ENCODE measurements around the gene EPB41L2.
"Not testable (repeated sequence)": the region's sequence is repeated elsewhere in the genome, so short reads cannot be mapped to it uniquely, and the experiment has no call there.

Gene EPB41L2

DNA sequence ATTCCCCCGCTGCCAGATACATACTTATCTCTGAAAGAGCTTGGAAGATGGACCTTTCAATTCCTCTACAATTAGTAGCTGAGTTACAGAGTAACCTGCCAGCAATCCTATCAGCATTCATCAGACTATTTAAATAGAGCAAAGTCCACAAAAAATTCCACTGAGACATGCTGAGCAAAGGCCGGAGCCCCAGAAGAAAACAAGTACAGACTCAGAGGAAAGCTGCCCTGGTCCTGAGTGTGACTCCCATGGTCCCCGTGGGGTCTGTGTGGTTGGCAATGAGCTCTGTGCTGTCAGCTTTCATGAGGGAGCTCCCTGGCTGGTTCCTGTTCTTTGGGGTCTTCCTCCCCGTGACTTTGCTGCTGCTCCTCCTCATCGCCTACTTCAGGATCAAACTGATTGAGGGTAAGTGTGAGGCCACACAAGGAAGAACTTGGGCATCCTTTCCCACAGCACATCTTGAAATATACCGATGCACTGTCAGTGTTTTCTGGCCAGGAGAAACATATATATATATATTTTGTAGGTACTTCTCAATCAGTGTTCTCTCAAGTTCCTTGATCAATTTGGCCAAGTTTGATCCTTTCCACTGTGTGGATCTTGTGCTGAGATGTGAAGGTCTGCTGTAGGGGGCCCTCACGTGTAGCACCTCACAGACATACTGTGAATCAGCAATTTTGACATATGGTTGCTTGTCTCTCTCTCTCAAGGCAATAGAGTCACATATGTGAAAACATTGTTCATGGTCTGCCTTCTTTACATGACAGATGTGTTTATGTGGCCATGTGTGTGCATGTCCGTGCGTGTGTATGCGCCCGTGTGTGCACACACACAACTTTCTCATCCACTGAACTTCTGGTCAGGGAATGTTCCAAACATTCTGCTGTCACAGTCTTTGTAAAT is 235.5 kb downstream of the EPB41L2 start, which contains the start of gene SMLR1:
TSS of gene SMLR1 (plus strand) at position 160 of the 903 bp plus-strand sequence. CDS start at position 168, 8 bp downstream.
- DNase-seq = no peak

DNA sequence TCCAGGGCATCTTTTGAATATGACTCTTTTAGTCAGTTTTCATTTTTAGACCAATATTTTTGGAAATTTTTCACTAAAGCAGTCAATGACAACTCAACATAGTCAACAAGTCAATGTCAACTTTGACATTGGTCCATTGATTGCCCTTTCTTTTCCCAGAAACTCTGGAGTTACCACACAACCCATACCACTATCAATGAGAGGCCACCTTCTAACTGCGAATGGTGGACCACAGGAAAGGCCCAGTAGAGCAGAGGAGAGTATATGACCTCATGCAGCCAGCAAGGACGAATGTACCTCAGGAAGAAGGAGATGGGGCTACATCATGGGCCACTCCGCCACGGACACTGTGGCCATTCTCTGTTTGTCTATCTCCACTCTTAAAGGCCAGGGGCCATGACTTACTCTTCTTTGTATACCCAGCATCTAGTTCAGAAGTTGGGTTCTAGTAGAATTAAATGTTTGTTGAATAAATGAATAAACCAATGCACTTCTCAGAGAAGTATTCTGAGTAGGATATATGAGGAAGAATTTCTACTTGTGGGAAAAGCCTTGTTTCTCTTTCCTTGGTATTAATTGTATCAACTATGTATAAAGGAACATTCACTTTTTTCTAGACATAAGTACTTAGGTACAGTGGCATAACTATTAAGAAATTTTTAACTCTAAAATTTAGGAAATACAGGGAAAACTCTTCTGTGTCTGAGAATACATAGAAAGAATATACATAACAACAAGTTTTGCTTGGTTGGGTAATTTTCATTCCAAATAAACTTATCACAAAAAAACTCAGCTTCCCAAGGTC is 236.4 kb downstream of the EPB41L2 start:
- no peak for DNase-seq

DNA sequence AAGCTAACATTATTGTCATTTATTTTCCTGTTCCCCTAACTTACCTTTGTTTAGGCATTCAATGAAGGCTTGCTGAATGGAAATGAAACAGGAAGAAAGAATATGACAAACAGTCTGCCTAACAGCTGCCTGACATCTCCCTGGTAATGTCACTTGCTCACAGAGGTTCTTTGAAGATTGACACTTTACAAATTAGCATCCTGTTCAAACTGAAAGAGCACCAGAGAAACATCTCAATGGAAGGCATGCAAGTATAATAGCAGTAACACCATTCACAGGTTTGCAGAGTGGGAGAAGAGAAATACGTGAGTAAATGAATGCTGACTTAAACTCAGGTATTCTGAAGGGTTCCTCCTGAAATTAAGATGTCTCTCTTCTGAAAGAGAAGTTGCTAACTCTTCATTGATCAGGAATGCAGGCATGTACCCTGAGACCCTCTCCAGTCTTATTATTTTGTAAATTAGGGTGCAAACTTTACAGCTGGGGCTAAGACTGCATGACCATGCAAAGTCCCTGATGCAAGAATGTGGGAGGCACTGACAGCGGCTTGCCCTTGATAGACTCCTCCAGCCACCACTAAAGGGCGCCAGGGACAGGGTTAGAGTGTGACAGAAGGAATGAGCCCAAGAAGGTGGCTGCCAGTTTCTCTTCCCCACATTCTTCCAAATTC is 237.1 kb downstream of the EPB41L2 start:
- no peak for DNase-seq

DNA sequence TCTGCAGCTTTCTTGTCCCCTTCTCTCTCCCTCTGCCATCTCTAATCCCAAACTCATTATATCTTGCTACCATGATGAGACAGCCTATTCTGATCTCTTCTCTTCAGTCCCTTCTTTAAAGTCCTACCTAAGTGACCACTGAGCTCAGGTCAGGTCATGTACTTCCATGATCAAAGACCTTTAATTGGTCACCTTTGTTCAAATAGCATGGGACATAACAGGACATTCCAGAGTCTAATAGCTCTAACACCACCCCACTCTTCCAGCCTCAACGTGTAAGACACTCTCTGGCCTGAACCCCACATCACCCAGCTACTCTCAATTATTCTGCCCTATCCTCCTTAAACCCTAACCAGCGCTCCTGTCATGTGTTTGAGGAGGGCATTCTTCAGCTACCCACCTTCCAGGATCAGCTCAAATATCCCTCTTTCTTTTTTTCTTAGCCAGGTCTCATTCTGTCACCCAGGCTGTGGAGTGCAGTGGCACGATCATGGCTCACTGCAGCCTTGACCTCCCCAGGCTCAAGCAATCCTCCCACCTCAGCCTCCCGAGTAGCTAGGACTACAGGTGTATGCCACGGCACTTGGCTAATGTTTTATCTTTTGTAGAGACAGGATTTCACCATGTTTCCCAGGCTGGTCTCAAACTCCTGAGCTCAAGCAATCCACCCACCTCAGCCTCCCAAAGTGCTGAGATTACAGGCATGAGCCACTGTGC is 237.9 kb downstream of the EPB41L2 start:
- DNase-seq = no peak

DNA sequence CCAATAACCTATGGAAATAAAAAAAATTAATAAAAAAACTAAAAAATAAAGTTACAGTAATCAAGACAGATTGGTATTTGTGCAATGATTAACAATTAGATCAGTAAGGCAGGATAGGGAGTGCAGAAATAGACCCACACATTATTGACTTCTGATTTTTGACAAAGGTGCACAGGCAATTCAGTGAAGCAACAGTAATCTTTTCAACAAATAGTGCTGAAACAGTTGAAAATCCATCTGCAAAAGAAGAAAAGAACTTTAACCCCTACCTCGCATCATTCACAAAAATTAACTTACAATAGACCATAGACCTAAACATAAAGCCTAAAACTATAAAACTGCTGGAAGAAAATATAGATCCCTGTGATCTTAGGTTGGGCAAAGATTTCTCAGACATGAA is 240.3 kb downstream of the EPB41L2 start:
- no peak for DNase-seq

DNA sequence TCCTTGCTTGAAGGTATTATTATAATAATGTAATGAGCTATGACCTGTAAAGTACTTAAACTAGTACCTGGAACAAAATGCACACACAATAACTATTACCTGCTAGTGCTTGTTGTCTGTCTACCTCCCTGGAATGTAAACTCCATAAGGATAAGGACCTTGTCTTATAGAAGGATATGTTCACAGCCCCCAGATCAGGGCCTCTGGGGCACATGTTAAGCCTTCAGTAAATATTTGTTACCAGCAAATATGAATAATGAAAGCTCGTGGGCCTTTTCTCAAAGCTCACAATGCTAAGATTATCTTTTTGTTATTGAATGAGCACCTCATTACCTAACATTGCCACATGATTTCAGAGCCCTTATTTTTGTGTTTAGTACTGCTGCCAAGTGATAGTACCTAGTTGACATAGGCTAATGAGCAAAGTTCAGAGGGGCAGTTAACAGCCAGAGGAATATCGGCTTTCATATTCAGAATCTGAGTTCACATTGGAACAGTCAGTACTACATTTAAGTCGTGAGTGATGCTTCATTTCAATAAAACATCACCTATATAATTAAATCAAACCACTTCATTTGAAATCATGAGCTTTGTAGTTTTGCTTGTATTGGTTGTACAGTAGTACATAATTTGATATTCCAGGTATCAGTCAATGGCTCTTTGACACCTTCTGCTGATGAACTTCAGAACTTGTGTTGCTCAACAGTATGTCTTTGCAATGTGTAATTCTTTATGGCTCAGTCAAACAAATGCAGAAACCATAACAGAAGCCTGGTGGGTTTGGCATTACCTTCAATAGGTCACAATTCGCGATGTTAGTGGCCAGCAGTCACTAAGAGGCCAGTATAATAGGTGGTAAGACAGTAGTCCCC is 247.6 kb downstream of the EPB41L2 start:
- no peak for DNase-seq

DNA sequence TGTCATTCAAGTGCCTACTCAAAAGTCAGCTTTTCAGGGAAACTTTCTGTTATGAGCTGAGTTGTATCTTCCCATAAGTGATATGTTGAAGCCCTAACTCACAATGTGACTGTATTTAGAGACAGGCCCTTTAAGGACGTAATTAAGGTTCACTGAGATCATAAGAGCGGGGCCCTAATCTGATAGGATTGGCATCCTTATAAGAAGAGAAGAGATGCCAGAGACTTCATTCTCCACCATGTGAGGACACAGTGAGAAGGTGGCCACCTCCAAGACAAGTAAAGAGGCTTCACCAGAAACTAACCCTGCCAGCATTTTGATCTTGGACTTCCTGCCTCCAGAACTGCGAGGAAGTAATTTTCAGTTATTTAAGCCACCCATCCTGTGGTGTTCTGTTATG is 248.5 kb downstream of the EPB41L2 start:
- no peak for DNase-seq

DNA sequence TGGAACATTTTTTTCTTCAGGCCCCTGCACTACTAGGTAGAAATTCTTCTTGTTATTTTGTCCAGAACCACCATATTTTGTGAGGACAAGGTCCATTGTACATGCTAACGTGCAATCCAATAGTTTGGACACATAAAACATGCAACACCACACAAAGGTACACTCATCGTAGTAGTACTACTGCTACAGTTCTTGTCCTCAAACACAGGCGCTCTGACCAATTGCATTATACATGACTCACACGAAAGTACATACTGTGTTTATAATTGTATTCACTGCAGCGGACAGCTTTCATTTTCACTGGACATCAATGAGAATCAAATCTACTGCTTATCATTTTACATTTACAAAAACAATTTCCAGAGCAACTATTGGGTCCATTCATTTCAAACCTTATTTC is 251.1 kb downstream of the EPB41L2 start:
- DNase-seq = no peak

DNA sequence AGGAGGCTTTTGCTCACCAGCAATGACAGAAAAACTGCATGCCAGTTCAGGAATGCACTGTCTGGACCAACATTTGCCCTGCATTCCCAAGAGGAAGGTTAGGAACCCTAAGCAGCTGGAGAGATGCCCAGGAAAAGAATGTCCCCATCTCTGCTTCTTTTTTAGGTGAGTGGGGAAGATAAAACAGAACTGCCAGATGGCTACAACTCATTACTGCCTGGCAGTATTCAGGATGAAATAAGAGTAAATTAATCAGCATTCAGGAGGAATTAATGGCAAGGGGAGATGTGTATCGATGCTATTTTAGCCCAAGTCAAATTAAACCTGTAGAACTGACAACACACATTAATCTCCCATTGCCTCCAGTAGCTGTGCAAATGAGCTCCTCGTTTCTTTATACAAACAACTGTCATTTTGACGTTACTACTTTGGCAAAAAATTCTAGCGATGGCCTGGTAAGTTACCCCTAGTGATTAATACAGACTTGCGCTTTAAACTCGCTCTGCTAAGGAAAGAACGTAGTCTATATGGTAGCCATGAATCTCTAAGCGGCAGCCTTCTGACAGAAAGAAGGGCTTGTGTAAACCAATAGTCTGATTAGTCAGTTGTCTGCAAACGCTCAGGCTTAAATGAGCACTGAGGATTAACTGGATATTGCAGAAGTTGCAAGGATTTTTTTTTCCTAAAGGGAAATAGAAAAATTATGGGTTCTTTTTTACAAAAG is 252.6 kb downstream of the EPB41L2 start:
- no peak for DNase-seq

DNA sequence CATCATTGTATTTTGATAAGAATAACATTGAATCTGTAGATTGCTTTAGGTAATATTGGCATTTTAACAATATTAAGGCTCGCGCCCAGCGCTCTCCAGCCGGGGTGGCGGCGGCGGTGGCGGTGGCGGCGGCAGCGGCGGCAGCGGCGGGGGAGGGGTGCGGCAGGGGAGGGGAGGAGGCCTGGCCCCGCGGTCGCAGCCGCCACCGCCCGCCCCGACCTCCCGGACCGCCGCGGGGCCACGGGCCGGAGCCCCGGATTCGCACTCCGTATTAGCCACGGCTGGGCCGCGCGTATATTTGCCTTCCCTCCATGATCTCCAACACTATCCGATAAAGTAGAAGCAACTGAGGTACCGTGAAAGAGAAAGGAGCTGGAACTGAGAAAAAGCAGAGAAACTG is 261.7 kb downstream of the EPB41L2 start:
- DNase-seq = not testable (repeated sequence)

DNA sequence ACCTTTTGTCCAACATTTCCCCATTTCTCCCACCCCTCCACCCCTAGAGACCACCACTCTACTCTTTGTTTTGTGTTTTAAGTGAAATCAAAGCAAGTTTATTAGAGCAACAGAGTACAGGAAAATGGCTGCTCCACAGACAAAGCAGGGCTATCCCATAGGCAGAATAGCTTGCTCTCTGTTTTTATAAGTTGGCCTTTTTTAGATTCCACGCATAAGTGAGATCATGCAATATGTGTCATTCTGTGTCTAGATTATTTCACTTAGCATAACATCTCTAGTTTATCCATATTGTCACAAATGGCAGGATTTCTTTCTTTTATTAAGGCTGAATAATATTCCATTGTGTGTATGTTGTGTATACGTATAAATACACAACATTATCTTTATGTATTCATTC is 266.0 kb downstream of the EPB41L2 start:
- no peak for DNase-seq

DNA sequence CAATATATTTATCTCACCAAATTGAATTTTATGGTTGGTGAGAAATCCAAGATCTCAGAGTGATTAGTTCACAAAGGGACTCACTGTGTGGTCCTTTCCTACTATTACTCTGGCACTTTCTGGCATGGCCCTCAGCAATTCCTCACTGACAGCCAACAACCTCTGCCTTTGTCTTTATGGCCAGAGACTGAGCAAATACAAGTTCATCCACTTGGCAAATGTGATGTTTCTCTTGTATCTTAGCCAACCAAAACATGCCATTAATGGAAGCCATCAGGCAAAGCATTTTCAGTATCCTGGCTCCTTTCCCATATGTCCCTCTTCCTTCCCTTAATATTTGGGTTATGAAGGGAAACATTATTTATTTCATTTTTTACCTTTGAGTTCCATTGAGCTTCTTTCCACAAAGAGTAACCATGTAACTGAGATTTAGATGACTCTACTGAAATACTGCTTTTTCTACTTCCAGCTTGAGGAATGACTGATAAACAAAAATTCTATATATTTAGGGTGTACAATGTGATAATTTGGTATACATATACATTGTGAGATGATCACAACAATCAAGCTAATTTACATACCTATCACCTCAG is 266.6 kb downstream of the EPB41L2 start:
- DNase-seq = no peak

DNA sequence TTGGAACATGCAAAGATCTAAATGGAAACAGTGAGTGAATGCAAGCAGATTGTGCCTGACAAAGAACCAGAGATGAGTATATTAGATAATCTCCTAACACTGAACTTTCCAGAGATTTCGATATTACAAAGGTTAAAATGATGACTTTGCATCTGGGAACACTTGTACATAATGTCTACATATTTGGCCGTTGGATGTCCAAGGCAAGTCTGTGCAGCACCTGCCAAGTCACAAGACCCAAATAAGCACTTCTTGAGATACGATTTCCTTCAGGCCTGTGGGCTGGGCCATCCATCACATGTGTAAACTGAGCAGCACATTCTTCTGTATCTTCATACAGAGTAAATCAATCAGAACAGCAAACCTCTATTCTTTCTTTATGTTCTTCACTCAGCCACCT is 268.3 kb downstream of the EPB41L2 start:
- no peak for DNase-seq

DNA sequence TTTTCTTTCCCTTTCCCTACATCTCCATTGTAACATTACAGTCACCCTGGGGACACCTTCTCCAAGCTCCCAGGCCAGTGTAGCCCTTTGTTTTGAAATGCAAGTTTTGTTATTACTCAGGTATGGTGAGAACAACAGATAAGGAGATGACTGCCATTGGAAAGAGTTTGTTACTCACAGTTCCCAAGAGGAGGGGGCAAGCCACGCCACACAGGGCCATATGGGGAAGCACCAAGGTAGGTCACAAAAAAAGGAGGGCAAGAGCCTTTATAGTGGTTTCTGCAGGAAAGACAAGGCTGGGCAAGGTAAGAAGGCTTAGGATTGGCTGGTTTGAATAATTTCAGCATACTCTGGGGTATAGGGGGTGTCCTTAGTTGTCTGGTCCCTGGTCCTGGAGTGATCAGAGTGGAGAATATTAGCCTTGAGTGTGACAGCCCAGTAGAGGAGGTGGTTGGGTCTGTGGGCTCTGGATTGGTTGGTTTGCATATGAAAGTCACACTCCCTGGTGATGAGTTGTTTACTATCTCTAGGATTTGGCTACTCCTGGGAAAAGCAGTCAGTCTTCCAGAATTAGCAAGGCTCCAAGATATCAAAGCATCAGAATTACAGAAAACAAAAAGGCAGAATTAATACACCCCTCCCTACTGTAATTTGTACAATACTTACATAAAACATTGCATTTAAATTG is 268.9 kb downstream of the EPB41L2 start:
- no peak for DNase-seq

Measured in stimulated activated CD4-positive, alpha-beta T cell treated with anti-CD3 and anti-CD28 coated beads, Interleukin-4, amount 100 ng/mL, for 4 hours (primary cell).